HL-60 (cell line): Measurements from ENCODE around the gene SLC12A8.
A peak's percentile ranks its signal among the peaks of the same experiment; 100 is the strongest.

Source experiments
- DNase-seq, 2 experiments: peaks; one replicate each; pipeline ENCODE4 v3.0.0-alpha.2; 2010 to 2020; ENCODE audit warnings: low read depth in 1 of 2, low spot score in 1 of 2
- H3K27ac ChIP-seq: fragments of 250-450 bp; sonication (Bioruptor Pico); replicated peaks from 2 replicates; pipeline ENCODE4 v1.5.1; 2020; ENCODE audit warnings: mild to moderate bottlenecking, moderate library complexity
- H3K27me3 ChIP-seq: fragments of 250-450 bp; sonication (Bioruptor Pico); 2 replicates; pipeline ENCODE4 v1.5.1; 2021; ENCODE audit warnings: mild to moderate bottlenecking, moderate library complexity; ENCODE audit not compliant: insufficient read depth, poor library complexity, severe bottlenecking
- H3K4me3 ChIP-seq: replicated peaks from 2 replicates; pipeline ENCODE4 v1.5.1; 2011; ENCODE audit warnings: mild to moderate bottlenecking, control low read depth, low read length; ENCODE audit not compliant: insufficient read depth
- GABPA ChIP-seq: IDR thresholded peaks from 2 replicates; pipeline ENCODE4 v1.6.1; 2012; ENCODE audit warnings: low read depth
- POLR2AphosphoS5 ChIP-seq: IDR thresholded peaks from 2 replicates; pipeline ENCODE4 v1.6.1; 2012; ENCODE audit warnings: low read depth
- SPI1 ChIP-seq: IDR thresholded peaks from 2 replicates; pipeline ENCODE4 v1.6.1; 2012; ENCODE audit warnings: low read depth, mild to moderate bottlenecking, borderline replicate concordance
- TF ChIP-seq, protein P1 (sequence below): IDR thresholded peaks from one replicate; pipeline ENCODE4 v1.5.1; 2011; ENCODE audit warnings: low read length, control low read depth, inconsistent platforms; ENCODE audit not compliant: insufficient read depth
- TF ChIP-seq, protein P2 (sequence below): IDR thresholded peaks from 2 replicates; pipeline ENCODE4 v1.6.1; 2012; ENCODE audit warnings: low read depth; ENCODE audit not compliant: insufficient replicate concordance

SLC12A8 gene

DNA sequence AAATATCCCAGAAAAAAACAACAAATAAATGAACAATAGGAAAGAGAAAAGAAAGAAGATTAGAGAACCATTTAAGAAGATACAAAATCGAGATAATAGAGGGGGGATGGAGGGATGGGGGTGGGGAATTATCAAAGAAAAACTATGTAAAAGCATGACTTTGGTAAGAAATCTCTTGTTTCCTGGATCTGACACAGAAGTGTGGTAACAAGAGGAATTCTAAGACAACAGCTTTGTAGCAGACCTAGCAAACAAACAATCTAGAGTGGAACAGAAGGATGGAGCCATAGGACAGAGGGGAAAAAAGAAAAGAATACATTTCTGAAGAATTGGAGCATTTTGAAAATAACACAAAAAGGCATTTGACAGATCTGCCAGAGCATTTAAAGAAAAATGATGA is 107.4 kb downstream of the SLC12A8 start:
- TF ChIP-seq, protein P1, sequence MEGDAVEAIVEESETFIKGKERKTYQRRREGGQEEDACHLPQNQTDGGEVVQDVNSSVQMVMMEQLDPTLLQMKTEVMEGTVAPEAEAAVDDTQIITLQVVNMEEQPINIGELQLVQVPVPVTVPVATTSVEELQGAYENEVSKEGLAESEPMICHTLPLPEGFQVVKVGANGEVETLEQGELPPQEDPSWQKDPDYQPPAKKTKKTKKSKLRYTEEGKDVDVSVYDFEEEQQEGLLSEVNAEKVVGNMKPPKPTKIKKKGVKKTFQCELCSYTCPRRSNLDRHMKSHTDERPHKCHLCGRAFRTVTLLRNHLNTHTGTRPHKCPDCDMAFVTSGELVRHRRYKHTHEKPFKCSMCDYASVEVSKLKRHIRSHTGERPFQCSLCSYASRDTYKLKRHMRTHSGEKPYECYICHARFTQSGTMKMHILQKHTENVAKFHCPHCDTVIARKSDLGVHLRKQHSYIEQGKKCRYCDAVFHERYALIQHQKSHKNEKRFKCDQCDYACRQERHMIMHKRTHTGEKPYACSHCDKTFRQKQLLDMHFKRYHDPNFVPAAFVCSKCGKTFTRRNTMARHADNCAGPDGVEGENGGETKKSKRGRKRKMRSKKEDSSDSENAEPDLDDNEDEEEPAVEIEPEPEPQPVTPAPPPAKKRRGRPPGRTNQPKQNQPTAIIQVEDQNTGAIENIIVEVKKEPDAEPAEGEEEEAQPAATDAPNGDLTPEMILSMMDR = no peak
- TF ChIP-seq POLR2AphosphoS5 (no peak), GABPA (no peak), SPI1 (no peak)
- TF ChIP-seq, protein P2, sequence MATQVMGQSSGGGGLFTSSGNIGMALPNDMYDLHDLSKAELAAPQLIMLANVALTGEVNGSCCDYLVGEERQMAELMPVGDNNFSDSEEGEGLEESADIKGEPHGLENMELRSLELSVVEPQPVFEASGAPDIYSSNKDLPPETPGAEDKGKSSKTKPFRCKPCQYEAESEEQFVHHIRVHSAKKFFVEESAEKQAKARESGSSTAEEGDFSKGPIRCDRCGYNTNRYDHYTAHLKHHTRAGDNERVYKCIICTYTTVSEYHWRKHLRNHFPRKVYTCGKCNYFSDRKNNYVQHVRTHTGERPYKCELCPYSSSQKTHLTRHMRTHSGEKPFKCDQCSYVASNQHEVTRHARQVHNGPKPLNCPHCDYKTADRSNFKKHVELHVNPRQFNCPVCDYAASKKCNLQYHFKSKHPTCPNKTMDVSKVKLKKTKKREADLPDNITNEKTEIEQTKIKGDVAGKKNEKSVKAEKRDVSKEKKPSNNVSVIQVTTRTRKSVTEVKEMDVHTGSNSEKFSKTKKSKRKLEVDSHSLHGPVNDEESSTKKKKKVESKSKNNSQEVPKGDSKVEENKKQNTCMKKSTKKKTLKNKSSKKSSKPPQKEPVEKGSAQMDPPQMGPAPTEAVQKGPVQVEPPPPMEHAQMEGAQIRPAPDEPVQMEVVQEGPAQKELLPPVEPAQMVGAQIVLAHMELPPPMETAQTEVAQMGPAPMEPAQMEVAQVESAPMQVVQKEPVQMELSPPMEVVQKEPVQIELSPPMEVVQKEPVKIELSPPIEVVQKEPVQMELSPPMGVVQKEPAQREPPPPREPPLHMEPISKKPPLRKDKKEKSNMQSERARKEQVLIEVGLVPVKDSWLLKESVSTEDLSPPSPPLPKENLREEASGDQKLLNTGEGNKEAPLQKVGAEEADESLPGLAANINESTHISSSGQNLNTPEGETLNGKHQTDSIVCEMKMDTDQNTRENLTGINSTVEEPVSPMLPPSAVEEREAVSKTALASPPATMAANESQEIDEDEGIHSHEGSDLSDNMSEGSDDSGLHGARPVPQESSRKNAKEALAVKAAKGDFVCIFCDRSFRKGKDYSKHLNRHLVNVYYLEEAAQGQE = no peak
- DNase-seq = no peak
- Histone ChIP-seq H3K27ac (no peak overlapping the region), H3K27me3 (no peaks in the 10 kb centered on the region), H3K4me3 (no peak overlapping the region)

DNA sequence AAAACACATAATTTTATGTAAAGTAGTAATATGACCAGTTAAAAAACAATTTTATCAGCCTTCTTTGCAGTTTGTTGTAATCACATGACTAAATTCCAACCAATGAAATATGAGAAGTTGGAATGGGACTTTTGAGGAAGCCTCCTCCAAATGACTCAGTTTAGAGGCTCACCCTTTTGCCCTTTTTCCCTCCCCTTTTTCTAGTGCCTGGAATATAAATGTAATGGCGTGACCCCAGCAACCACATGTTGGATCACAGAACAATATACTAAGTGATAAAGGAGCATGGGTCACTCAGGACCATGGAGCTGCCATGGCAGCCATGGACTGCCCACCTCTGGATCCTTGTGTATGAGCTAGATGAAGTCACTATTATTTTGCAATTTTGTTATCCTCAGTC is 107.9 kb downstream of the SLC12A8 start:
- no peak for DNase-seq
- Histone ChIP-seq H3K27ac (no peak overlapping the region), H3K4me3 (no peak overlapping the region), H3K27me3 (no peaks in the 10 kb centered on the region)
- TF ChIP-seq GABPA (no peak), POLR2AphosphoS5 (no peak), SPI1 (no peak)
- TF ChIP-seq, protein P2 = no peak
- TF ChIP-seq, protein P1 = no peak

DNA sequence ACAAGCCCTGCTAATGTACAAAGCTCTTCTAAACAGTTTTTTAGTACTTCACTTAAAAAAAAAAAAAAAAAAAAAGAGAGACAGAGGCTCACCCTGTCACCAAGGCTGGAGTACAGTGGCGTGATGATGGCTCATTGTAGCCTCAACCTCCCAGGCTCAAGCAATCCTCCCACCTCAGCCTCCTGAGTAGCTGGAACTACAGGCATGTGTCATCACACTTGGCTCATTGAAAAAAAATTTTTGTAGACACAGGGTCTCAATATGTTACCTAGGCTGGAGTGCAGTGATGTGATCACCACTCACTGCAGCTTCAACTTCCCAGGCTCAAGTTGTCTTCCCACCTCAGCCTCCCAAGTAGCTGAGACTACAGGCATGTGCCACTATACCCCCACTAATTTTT is 109.1 kb downstream of the SLC12A8 start:
- DNase-seq = no peak
- TF ChIP-seq GABPA = no peak
- H3K27me3 ChIP-seq = no peaks in the 10 kb centered on the region
- no peak overlapping the region for H3K4me3 ChIP-seq
- no peak overlapping the region for H3K27ac ChIP-seq

DNA sequence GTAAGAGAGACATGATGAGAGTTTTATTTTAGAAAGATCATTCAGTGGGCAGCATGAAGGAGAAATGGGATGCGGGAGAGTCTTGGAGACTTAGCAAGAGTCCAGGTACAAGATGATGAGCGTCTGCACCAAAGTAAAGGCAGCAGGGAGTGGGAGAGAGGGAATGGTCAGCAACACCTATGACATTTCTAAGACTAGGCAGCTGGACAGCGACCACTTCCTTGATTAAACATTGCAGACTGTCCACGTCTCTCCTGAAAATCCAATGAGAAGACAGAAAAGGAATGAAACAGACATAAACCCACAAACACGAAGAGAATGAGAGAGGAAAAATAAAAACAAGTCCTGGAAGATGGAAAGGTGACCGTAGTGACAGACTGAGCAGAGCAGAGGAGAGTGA is 110.1 kb downstream of the SLC12A8 start:
- Histone ChIP-seq H3K27ac (no peak overlapping the region), H3K27me3 (no peaks in the 10 kb centered on the region), H3K4me3 (no peak overlapping the region)
- TF ChIP-seq, protein P1 = no peak
- TF ChIP-seq, protein P2 = peak; percentile 34
- no peak for DNase-seq
